ENCODE results near the gene PSME4.

Gene PSME4

DNA sequence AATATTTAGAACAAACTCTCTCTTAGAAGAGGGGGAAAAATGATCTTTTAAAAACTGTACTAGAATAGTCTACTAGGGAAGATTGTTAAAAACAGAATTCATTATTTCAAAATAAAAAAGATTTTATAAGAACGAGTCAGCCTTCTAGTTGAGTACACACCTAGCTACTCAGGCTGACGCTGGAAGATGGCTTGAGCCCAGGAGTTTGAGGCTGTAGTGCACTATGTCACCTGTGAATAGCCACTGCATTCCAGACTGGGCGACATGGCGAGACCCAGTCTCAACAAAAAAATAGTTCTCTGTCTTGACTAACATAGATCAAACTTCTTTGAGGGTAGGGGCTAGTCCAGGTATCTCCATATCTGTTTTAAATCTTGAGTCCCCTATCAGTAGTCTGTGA lies 150.1 kb downstream of the PSME4 start:
- no peaks in the 10 kb centered on the region for H3K9me3 Mint-ChIP-seq
- H3K4me1 Mint-ChIP-seq (ENCODE audit: low read depth), result no peaks in the 10 kb centered on the region
- peaks cover 16% of the 10 kb centered on the region for H3K36me3 Mint-ChIP-seq (ENCODE audit: low read depth)
- no peak overlapping the region for H3K27ac Mint-ChIP-seq
- no peaks in the 10 kb centered on the region for H3K27me3 Mint-ChIP-seq (ENCODE audit: low read depth)
- H3K4me3 Mint-ChIP-seq, result no peak overlapping the region

- Mint-ChIP-seq H3K36me3 (ENCODE audit: low read depth) (peaks cover 22% of the 10 kb centered on the region), H3K9me3 (no peaks in the 10 kb centered on the region), H3K27me3 (ENCODE audit: low read depth) (no peaks in the 10 kb centered on the region), H3K4me3 (no peak overlapping the region), H3K27ac (no peak overlapping the region), H3K4me1 (ENCODE audit: low read depth) (no peaks in the 10 kb centered on the region)
Observed at GRCh38 chr2:53820048-53820447, 150.7 kb downstream of the PSME4 start.

DNA sequence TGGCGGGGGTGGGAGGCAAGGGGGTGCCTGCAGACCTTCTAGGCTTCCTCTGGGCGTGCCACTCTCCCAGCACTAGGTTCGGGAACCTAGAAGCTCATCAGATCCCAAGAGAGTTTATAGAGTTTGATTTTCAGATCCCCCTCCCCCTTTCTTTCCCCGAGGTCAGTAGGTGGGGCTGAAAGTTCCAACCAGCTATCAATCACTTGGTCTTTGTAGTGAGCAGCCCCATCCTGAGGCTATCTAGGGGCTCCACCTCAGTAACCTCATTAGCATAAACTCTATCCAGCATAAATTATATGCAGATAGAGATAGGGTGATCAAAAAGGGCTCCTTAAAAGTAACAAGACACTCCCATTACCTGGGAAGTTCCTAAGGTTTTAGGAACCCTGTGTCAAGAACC lies 151.2 kb downstream of the PSME4 start:
- Mint-ChIP-seq H3K27ac (no peak overlapping the region), H3K36me3 (ENCODE audit: low read depth) (peaks cover 23% of the 10 kb centered on the region), H3K4me1 (ENCODE audit: low read depth) (no peaks in the 10 kb centered on the region), H3K27me3 (ENCODE audit: low read depth) (no peaks in the 10 kb centered on the region), H3K9me3 (no peaks in the 10 kb centered on the region), H3K4me3 (no peak overlapping the region)

GRCh38 chr2:53818854-53819435 lies 151.8 kb downstream of the PSME4 start:
- Mint-ChIP-seq H3K4me3 (no peak overlapping the region), H3K9me3 (no peaks in the 10 kb centered on the region), H3K4me1 (ENCODE audit: low read depth) (no peaks in the 10 kb centered on the region), H3K27me3 (ENCODE audit: low read depth) (no peaks in the 10 kb centered on the region), H3K27ac (no peak overlapping the region), H3K36me3 (ENCODE audit: low read depth) (peaks cover 24% of the 10 kb centered on the region)

Measured in T-helper 1 cell treated with Interleukin-12 subunit alpha and Interleukin-12 subunit beta and Interleukin-4 antibody, amounts not matched to agents 30 μg/mL and 1 μg/mL, for 36 hours (primary cell).